Measurements from ENCODE around the gene ZNF236.

GRCh38 chr18:76948345-76948744 is 126.0 kb downstream of the ZNF236 start:
- TF ChIP-seq POLR2A (IDR thresholded peaks at IDR 0.05), result no peak
- no peak for TF ChIP-seq CTCF (IDR thresholded peaks at IDR 0.05)
- TF ChIP-seq EP300 (IDR thresholded peaks at IDR 0.05), result no peak

Measured in tibial nerve (tissue), 4 donors.